Measurements from ENCODE around the gene PSEN2.
"Not testable (repeated sequence)": the region's sequence is repeated elsewhere in the genome, so short reads cannot be mapped to it uniquely, and the experiment has no call there.

The PSEN2 gene

GRCh38 chr1:226916497-226916896 lies 46.1 kb downstream of the PSEN2 start:
- no peak for DNase-seq (ENCODE audit: low read depth in 2 of 2)

GRCh38 chr1:226919587-226919986 lies 49.2 kb downstream of the PSEN2 start:
- no peak for DNase-seq (ENCODE audit: low read depth in 2 of 2)

- no peak for DNase-seq (ENCODE audit: low read depth in 2 of 2)
Measured at GRCh38 chr1:226919995-226920394, 49.6 kb downstream of the PSEN2 start.

GRCh38 chr1:226920446-226920894 lies 50.1 kb downstream of the PSEN2 start:
- no peak for DNase-seq (ENCODE audit: low read depth in 2 of 2)

GRCh38 chr1:226921504-226921903 lies 51.1 kb downstream of the PSEN2 start:
- no peak for DNase-seq (ENCODE audit: low read depth in 2 of 2)

- DNase-seq (ENCODE audit: low read depth in 2 of 2) = not testable (repeated sequence)
Measured at GRCh38 chr1:226929260-226930111, 59.1 kb downstream of the PSEN2 start.

GRCh38 chr1:226934483-226935237 lies 64.2 kb downstream of the PSEN2 start:
- no peak for DNase-seq (ENCODE audit: low read depth in 2 of 2)

GRCh38 chr1:226937940-226938725 lies 67.7 kb downstream of the PSEN2 start:
- DNase-seq (ENCODE audit: low read depth in 2 of 2) = no peak

- no peak for DNase-seq (ENCODE audit: low read depth in 2 of 2)
Measured at GRCh38 chr1:226938903-226939437, 68.6 kb downstream of the PSEN2 start.

GRCh38 chr1:226939438-226940028 lies 69.1 kb downstream of the PSEN2 start:
- peak in 1 of 2 experiments; percentile 54 for DNase-seq (ENCODE audit: low read depth in 2 of 2)

GRCh38 chr1:226940029-226940805 lies 69.8 kb downstream of the PSEN2 start, which contains the start of gene COQ8A:
COQ8A (plus strand) TSS chr1:226940294; CDS start chr1:226961386, 21,092 bp downstream.
- DNase-seq (ENCODE audit: low read depth in 2 of 2) = peak; percentile 96 to 97

GRCh38 chr1:226940806-226941067 lies 70.3 kb downstream of the PSEN2 start:
- no peak for DNase-seq (ENCODE audit: low read depth in 2 of 2)

GRCh38 chr1:226942392-226942791 lies 72.0 kb downstream of the PSEN2 start:
- DNase-seq (ENCODE audit: low read depth in 2 of 2) = no peak

- no peak for DNase-seq (ENCODE audit: low read depth in 2 of 2)
Measured at GRCh38 chr1:226943156-226943555, 72.7 kb downstream of the PSEN2 start.

GRCh38 chr1:226943927-226944326 lies 73.5 kb downstream of the PSEN2 start:
- no peak for DNase-seq (ENCODE audit: low read depth in 2 of 2)

- DNase-seq (ENCODE audit: low read depth in 2 of 2) = no peak
Measured at GRCh38 chr1:226945106-226945857, 74.9 kb downstream of the PSEN2 start.

Measured in stimulated activated CD4-positive, alpha-beta T cell treated with anti-CD3 and anti-CD28 coated beads, Interleukin-12 subunit alpha, Interleukin-12 subunit beta, amount 100 ng/mL, for 24 hours (primary cell).